ENCODE measurements around the gene LRRC61. TPM values are rescaled to one million over a fixed set of nuclear protein-coding genes. Genes with fewer than 3 reads are reported as not detected.

LRRC61 gene
- total and polyA plus RNA-seq, 2 experiments from 2014 or later = 34.7 to 75.2 TPM

DNA sequence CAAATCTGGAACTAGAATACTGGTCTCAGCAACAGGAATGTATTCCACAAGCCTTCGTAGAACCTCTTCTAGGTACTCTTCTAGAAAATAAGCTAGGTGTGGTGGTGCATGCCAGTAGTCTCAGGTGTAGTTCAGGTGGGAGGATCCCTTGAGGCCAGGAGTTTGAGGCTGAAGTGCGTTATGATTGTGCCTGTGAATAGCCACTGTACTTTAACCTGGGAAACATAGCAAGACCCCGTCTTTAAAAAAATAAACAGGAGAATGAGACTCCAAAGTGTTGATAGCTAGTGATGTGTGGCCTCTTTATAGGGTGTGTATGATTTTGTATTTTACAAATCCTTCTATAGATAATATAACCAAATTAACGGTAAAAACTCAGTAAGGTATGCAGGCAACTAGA, 54.5 kb downstream of the LRRC61 start:
- H3K27me3 ChIP-seq (ENCODE audit: insufficient read depth) = no peaks in the 10 kb centered on the region
- peak overlapping the region; percentile 97; the same call in 1 of the 2 replicates for H3K27ac ChIP-seq (ENCODE audit: low read depth)
- peaks cover 80% of the 10 kb centered on the region for H3K4me1 Mint-ChIP-seq
- no peaks in the 10 kb centered on the region for H3K9me2 ChIP-seq (ENCODE audit: insufficient read depth)
- no peaks in the 10 kb centered on the region for H3K9me3 Mint-ChIP-seq
- no peak for ATAC-seq
- H3K36me3 ChIP-seq (ENCODE audit: insufficient read depth) = no peaks in the 10 kb centered on the region
- peaks cover 25% of the 10 kb centered on the region for H3K27me3 Mint-ChIP-seq (ENCODE audit: insufficient read depth, low read depth, poor library complexity)
- TF ChIP-seq POLR2AphosphoS5 (IDR thresholded peaks at IDR 0.05; ENCODE audit: low read depth) = no peak
- TF ChIP-seq, protein P1, sequence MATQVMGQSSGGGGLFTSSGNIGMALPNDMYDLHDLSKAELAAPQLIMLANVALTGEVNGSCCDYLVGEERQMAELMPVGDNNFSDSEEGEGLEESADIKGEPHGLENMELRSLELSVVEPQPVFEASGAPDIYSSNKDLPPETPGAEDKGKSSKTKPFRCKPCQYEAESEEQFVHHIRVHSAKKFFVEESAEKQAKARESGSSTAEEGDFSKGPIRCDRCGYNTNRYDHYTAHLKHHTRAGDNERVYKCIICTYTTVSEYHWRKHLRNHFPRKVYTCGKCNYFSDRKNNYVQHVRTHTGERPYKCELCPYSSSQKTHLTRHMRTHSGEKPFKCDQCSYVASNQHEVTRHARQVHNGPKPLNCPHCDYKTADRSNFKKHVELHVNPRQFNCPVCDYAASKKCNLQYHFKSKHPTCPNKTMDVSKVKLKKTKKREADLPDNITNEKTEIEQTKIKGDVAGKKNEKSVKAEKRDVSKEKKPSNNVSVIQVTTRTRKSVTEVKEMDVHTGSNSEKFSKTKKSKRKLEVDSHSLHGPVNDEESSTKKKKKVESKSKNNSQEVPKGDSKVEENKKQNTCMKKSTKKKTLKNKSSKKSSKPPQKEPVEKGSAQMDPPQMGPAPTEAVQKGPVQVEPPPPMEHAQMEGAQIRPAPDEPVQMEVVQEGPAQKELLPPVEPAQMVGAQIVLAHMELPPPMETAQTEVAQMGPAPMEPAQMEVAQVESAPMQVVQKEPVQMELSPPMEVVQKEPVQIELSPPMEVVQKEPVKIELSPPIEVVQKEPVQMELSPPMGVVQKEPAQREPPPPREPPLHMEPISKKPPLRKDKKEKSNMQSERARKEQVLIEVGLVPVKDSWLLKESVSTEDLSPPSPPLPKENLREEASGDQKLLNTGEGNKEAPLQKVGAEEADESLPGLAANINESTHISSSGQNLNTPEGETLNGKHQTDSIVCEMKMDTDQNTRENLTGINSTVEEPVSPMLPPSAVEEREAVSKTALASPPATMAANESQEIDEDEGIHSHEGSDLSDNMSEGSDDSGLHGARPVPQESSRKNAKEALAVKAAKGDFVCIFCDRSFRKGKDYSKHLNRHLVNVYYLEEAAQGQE (IDR thresholded peaks at IDR 0.05; ENCODE audit: unreplicated experiment) = no peak
- no peak for TF ChIP-seq ZNF331 (CRISPR knock-in tag; IDR thresholded peaks at IDR 0.05; ENCODE audit: low read depth)
- TF ChIP-seq NANOG (IDR thresholded peaks at IDR 0.05; ENCODE audit: borderline replicate concordance) = no peak
- TF ChIP-seq STAT1 (IDR thresholded peaks at IDR 0.05; ENCODE audit: unreplicated experiment) = no peak
- TF ChIP-seq CREB1 (CRISPR knock-in tag; IDR thresholded peaks at IDR 0.05; ENCODE audit: low read depth) = no peak
- TF ChIP-seq, protein P2, sequence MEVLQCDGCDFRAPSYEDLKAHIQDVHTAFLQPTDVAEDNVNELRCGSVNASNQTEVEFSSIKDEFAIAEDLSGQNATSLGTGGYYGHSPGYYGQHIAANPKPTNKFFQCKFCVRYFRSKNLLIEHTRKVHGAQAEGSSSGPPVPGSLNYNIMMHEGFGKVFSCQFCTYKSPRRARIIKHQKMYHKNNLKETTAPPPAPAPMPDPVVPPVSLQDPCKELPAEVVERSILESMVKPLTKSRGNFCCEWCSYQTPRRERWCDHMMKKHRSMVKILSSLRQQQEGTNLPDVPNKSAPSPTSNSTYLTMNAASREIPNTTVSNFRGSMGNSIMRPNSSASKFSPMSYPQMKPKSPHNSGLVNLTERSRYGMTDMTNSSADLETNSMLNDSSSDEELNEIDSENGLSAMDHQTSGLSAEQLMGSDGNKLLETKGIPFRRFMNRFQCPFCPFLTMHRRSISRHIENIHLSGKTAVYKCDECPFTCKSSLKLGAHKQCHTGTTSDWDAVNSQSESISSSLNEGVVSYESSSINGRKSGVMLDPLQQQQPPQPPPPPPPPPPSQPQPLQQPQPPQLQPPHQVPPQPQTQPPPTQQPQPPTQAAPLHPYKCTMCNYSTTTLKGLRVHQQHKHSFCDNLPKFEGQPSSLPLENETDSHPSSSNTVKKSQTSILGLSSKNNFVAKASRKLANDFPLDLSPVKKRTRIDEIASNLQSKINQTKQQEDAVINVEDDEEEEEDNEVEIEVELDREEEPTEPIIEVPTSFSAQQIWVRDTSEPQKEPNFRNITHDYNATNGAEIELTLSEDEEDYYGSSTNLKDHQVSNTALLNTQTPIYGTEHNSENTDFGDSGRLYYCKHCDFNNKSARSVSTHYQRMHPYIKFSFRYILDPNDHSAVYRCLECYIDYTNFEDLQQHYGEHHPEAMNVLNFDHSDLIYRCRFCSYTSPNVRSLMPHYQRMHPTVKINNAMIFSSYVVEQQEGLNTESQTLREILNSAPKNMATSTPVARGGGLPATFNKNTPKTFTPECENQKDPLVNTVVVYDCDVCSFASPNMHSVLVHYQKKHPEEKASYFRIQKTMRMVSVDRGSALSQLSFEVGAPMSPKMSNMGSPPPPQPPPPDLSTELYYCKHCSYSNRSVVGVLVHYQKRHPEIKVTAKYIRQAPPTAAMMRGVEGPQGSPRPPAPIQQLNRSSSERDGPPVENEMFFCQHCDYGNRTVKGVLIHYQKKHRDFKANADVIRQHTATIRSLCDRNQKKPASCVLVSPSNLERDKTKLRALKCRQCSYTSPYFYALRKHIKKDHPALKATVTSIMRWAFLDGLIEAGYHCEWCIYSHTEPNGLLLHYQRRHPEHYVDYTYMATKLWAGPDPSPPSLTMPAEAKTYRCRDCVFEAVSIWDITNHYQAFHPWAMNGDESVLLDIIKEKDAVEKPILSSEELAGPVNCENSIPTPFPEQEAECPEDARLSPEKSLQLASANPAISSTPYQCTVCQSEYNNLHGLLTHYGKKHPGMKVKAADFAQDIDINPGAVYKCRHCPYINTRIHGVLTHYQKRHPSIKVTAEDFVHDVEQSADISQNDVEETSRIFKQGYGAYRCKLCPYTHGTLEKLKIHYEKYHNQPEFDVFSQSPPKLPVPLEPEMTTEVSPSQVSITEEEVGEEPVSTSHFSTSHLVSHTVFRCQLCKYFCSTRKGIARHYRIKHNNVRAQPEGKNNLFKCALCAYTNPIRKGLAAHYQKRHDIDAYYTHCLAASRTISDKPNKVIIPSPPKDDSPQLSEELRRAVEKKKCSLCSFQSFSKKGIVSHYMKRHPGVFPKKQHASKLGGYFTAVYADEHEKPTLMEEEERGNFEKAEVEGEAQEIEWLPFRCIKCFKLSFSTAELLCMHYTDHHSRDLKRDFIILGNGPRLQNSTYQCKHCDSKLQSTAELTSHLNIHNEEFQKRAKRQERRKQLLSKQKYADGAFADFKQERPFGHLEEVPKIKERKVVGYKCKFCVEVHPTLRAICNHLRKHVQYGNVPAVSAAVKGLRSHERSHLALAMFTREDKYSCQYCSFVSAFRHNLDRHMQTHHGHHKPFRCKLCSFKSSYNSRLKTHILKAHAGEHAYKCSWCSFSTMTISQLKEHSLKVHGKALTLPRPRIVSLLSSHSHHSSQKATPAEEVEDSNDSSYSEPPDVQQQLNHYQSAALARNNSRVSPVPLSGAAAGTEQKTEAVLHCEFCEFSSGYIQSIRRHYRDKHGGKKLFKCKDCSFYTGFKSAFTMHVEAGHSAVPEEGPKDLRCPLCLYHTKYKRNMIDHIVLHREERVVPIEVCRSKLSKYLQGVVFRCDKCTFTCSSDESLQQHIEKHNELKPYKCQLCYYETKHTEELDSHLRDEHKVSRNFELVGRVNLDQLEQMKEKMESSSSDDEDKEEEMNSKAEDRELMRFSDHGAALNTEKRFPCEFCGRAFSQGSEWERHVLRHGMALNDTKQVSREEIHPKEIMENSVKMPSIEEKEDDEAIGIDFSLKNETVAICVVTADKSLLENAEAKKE (CRISPR knock-in tag; IDR thresholded peaks at IDR 0.05) = no peak
- TF ChIP-seq, protein P3, sequence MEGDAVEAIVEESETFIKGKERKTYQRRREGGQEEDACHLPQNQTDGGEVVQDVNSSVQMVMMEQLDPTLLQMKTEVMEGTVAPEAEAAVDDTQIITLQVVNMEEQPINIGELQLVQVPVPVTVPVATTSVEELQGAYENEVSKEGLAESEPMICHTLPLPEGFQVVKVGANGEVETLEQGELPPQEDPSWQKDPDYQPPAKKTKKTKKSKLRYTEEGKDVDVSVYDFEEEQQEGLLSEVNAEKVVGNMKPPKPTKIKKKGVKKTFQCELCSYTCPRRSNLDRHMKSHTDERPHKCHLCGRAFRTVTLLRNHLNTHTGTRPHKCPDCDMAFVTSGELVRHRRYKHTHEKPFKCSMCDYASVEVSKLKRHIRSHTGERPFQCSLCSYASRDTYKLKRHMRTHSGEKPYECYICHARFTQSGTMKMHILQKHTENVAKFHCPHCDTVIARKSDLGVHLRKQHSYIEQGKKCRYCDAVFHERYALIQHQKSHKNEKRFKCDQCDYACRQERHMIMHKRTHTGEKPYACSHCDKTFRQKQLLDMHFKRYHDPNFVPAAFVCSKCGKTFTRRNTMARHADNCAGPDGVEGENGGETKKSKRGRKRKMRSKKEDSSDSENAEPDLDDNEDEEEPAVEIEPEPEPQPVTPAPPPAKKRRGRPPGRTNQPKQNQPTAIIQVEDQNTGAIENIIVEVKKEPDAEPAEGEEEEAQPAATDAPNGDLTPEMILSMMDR (conservative IDR thresholded peaks at IDR 0.05; ENCODE audit: low read depth in 2 of 2) = no peak
- no peak for TF ChIP-seq EZH2phosphoT487 (IDR thresholded peaks at IDR 0.05; ENCODE audit: unreplicated experiment)
- TF ChIP-seq ZNF114 (CRISPR knock-in tag; IDR thresholded peaks at IDR 0.05) = no peak
- no peak for TF ChIP-seq EZH2 (IDR thresholded peaks at IDR 0.05; ENCODE audit: low read depth, unreplicated experiment)
- no peak for TF ChIP-seq JUNB (IDR thresholded peaks at IDR 0.05; ENCODE audit: unreplicated experiment)
- TF ChIP-seq, protein P4, sequence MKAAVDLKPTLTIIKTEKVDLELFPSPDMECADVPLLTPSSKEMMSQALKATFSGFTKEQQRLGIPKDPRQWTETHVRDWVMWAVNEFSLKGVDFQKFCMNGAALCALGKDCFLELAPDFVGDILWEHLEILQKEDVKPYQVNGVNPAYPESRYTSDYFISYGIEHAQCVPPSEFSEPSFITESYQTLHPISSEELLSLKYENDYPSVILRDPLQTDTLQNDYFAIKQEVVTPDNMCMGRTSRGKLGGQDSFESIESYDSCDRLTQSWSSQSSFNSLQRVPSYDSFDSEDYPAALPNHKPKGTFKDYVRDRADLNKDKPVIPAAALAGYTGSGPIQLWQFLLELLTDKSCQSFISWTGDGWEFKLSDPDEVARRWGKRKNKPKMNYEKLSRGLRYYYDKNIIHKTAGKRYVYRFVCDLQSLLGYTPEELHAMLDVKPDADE (IDR thresholded peaks at IDR 0.05) = no peak
- H3K4me2 ChIP-seq = peak overlapping the region; percentile 98
- DNase-seq (ENCODE audit: low spot score) = no peak
- peaks cover 44% of the 10 kb centered on the region for H3F3A ChIP-seq (replicated peaks; ENCODE audit: low read depth)
- peaks cover 58% of the 10 kb centered on the region for H3K4me1 ChIP-seq (ENCODE audit: insufficient read depth)
- peaks cover 32% of the 10 kb centered on the region for H3K36me3 Mint-ChIP-seq (ENCODE audit: low read depth)
- 0 out of 2 replicates have a peak overlapping the region, but pooled peaks have one; percentile 98 for H3K4me3 ChIP-seq
- H3K79me2 ChIP-seq (replicated peaks; ENCODE audit: insufficient read depth) = peaks cover 45% of the 10 kb centered on the region
- H2AFZ ChIP-seq = no peak overlapping the region
- H4K20me1 ChIP-seq (replicated peaks; ENCODE audit: insufficient read depth) = no peaks in the 10 kb centered on the region; the same call in none of the 2 replicates
- H3K4me3 Mint-ChIP-seq = peak overlapping the region; percentile 72
- peak overlapping the region; percentile 94; the same call in 1 of the 2 replicates for H3K27ac Mint-ChIP-seq
